Measurements from ENCODE around the gene PAIP2. TPM values are rescaled to one million over a fixed set of nuclear protein-coding genes. Genes with fewer than 3 reads are reported as not detected.
"Not testable (repeated sequence)": the region's sequence is repeated elsewhere in the genome, so short reads cannot be mapped to it uniquely, and the experiment has no call there.

Gene PAIP2
- total RNA-seq, 1 donor, result 70.6 TPM

DNA sequence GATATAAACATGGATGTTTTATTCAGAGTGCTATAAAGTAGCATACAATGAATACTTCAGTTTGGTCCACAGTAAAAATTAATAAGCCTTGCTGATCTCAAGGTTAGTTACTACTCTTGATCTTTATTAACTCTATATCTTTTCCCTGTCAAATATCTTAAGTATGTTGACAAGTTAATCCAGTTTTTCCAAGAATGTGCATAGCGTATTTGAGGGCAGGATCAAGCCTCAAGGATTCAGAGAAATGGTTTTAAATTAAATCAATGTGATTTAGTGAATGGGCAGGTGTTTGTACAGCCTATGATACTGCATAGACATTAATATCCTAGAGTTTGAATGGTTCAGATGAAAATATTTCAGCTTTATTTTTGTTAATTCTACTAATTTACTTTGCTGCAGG lies 27.4 kb upstream of the PAIP2 start:
- no peak for DNase-seq (ENCODE audit: low read depth in 2 of 3, low spot score in 2 of 3)

DNA sequence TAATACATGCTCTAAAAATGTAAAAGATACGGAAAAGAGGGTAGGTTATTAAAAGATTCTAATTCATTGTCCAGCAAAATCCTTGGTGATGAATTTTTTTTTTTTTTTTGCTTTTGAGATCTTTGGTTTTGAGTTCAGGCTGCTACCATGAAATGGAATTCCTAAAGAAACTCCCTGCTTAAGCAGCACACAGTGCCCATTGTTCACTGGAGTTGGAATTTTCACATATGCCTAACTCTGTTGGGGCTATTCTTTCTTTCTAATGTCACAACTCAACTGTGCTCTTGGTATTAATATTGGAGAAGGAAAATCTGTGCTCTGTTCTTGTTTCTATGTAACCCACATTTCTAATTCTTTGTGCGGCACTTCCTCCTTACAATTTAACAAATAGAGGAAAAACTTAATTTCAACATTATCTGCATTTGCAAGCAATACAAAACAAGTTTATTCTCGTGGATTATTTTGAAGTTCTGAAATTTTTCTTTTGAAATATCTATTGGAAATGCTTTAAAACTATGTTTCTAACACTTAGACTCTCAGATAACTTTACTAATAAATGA lies 26.5 kb upstream of the PAIP2 start:
- DNase-seq (ENCODE audit: low read depth in 2 of 3, low spot score in 2 of 3), result no peak

DNA sequence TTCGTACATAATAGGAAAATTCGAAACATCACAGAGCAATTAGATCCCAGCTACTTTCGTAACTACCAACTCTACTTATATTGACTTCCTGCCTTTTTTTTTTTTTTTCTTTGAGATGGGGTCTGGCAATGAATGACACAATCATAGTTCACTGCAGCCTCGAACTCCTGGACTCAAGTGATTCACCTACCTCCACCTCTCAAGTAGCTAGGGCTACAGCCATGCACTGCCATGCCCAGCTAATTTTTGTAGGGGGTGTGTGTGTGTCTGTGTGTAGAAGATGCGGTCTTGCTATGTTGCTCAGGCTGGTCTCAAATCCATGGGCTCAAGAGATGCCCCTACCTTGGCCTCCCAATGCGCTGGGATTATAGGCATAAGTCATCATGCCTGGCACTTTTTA lies 5.8 kb upstream of the PAIP2 start:
- DNase-seq (ENCODE audit: low read depth in 2 of 3, low spot score in 2 of 3), result no peak

DNA sequence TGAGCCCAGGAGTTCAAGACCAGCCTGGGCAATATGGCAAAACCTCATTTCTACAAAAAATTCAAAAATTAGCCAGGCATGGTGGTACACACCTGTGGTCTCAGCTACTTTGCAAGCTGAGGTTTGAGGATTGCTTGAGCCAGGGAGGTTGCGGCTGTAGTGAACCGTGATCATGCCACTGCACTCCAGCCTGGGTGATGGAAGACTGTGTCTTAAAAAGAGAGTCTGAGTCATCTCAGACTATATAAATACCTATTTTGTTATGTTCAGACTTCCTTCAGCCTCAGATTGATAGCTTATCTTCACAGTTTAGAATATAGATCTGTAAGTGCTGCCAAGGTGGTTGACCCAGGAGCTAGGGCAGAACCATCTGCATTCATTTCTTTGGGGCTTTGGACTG lies 1.6 kb upstream of the PAIP2 start:
- no peak for DNase-seq (ENCODE audit: low read depth in 2 of 3, low spot score in 2 of 3)

DNA sequence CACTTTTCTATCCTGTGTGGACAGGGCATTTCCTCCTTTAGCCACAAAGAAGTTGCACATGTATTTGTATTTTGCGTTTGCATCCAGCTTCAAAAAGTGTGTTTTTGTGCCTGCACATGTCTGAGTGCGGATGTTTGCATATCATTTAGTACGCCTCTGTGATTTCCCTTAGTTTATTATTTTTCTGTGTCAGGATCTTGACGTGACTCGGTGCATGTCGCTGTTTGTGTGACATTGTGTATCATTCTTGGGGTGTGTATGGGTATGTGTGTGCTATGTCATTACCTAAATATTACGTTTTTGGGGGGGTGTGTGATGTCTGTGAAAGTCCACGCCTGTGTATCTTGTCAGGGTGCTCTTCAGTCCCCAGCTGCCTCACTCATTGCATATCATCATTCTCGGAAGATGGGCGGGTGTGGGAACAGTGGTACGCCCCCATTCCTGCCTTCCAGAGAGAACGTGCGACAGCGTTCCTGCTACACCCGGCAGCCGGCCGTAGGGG lies 416 bp upstream of the PAIP2 start:
- DNase-seq (ENCODE audit: low read depth in 2 of 3, low spot score in 2 of 3), result no peak

DNA sequence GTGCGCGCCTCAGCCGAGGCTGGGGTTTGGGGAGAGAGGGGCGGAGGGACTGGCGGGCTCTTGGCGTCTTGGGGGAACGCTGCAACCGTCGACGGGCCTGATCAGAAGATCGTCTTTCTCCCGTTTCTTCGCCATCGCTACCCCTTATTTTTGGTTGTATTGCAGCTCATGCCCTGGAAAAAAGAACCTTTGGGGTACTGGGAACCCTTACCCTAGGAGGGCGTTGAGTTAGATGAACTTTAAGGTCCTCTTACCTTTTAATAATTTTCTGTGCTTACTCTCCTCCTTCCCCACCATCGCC lies 719 bp downstream of the PAIP2 start:
- DNase-seq (ENCODE audit: low read depth in 2 of 3, low spot score in 2 of 3), result no peak

DNA sequence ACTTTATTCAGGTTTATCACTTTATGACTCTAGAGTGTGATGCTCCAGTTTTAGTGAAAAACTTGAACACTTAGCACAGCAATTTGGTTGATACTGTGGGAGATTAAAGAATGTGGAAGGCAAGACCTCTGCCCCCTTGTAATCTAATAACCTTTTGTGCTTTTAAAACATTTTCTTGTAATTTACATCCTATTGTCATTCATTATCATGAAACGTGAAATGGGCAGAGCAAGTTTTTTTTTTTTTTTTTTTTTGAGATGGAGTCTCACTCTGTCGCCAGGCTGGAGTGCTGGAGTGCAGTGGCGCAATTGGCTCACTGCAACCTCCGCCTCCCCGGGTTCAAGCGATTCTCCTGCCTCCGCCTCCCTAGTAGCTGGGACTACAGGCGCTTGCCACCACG lies 1.8 kb downstream of the PAIP2 start:
- DNase-seq (ENCODE audit: low read depth in 2 of 3, low spot score in 2 of 3), result no peak

DNA sequence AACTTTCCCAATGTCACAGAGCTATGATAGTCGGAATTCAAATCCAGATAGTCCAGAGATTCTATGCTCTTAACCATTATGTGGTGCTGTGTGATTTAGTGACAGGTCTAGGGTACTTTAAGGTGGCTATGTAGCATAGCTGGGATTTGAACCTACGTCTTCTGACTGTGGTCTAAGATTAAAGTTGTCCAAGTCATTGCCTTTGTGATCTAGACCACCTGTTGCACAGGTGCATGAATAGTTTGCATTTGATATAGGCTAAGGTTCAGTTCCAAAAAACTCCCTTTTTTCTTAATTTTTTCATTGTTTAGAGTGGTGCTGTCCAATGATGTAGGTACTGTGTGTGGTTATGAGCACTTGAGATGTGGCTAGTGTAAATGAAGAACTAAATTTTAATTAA lies 2.5 kb downstream of the PAIP2 start:
- no peak for DNase-seq (ENCODE audit: low read depth in 2 of 3, low spot score in 2 of 3)

DNA sequence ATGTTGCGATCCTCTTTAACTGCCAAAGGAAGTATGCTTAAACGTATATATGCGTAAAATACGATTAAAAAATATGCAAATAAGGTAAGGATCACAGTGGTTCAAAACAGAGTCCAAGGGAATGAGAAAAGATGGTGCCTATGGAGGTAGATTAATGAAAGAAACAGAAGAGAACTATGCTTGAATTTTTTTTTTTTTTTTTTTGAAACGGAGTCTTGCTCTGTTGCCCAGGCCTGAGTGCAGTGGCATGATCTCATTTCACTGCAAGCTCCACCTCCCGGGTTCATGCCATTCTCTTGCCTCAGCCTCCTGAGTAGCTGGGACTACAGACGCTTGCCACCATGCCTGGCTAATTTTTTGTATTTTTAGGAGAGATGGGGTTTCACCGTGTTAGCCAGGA lies 3.8 kb downstream of the PAIP2 start:
- DNase-seq (ENCODE audit: low read depth in 2 of 3, low spot score in 2 of 3), result not testable (repeated sequence)

DNA sequence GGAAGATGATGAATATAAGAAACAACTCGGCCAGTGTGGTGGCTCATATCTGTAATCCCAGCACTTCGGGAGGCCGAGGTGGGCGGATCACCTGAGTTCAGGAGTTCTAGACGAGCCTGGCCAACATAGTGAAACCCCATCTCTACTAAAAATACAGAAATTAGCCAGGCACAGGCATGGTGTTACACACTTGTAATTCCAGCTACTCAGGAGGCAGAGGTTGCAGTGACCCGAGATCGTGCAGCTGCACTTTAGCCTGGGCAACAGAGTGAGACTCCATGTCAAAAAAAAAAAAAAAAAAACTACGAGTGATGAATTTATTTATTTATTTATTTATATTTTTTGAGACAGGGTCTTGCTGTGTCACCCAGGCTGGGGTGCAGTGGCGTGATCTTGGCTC lies 6.2 kb downstream of the PAIP2 start:
- DNase-seq (ENCODE audit: low read depth in 2 of 3, low spot score in 2 of 3), result not testable (repeated sequence)

DNA sequence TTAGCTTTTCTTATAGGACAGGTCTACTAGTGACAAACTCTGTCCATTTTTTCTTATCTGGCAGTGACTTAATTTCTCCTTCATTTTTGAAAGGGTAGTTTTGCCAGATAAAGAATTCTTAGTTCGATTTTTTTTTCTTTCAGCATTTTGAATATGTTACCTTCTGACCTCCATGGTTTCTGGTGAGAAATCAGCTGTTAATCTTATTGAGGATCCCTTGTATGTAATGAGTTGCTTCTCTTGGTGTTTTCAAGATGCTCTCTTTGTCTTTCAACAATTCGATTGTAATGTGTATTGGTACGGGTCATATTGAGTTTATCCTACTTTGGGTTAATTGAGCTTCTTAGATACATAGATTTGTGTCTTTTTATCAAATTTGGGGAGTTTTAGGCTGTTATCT lies 12.5 kb downstream of the PAIP2 start:
- DNase-seq (ENCODE audit: low read depth in 2 of 3, low spot score in 2 of 3), result no peak

DNA sequence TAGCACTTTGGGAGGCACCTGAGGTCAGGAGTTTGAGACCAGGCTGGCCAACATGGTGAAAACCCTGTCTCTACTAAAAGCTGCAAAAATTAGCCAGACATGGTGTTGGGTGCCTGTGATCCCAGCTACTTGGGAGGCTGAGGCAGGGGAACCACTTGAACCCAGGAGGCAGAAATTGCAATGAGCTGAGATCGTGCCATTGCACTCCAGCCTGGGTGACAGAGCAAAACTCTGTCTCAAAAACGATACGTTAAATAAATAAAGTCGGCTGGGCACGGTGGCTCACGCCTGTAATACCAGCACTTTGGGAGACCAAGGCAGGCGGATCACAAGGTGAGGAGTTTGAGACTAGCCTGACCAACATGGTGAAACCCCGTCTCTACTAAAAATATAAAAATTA lies 14.2 kb downstream of the PAIP2 start:
- not testable (repeated sequence) for DNase-seq (ENCODE audit: low read depth in 2 of 3, low spot score in 2 of 3)

DNA sequence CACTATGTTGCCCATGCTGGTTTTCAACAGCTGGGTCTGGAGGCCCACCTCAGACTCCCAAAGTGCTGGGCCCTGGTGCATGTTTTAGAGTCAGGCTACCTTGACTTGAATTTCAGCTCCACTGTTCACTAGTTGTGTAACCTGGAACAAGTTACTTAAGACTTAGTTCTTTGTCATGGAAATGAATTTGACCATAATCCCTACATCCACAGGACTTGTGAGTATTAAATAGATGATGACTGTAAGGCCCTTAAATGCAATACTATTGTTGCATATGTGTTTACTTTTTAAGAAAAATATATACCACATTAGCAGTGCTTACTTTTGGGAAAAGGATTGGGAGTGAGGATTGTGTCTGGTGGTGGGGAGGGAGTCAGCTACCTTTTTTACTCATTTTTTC lies 16.4 kb downstream of the PAIP2 start:
- DNase-seq (ENCODE audit: low read depth in 2 of 3, low spot score in 2 of 3), result no peak

DNA sequence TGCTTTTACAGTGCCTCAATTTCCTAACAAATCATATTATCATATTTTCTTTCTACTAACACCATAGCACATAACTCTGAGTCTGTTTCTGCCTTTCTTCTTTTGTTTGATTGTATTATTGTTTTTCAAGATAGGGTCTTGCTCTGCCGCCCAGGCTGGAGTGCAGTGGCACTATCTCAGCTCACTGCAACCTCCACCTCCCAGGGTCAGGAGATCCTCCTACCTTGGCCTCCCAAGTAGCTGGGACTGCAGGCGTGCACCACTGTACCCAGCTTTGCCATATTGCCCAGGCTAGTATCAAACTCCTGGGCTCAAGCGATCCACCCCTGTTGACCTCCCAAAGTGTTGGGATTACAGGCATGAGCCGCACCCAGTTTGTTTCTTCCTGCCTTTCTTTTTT lies 18.7 kb downstream of the PAIP2 start:
- no peak for DNase-seq (ENCODE audit: low read depth in 2 of 3, low spot score in 2 of 3)

DNA sequence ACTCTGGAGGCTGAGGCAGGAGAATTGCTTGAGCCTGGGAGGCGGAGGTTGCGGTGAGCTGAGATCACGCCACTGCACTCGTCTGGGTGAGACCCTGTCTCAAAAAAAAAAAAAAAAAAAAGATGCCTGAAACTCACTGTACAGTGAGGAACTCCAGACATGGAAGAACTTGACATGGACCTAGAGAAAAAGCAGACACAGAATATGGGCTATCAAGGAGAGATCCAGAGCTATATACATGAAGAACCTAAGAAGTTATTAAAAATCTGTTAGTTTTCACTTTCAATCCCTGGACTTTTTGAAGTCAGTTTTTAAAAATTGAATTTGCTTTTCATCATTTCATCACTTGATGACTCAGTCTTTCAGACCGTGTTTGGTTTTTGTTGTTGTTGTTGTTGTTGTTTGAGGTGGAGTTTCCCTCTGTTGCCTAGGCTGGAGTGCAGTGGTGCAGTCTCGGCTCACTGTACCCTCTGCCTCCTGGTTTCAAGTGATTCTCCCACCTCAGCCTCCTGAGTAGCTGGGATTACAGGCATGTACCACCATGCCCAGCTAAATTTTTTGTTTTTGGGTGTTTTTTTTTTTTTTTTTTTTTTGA lies 20.3 kb downstream of the PAIP2 start:
- DNase-seq (ENCODE audit: low read depth in 2 of 3, low spot score in 2 of 3), result no peak

DNA sequence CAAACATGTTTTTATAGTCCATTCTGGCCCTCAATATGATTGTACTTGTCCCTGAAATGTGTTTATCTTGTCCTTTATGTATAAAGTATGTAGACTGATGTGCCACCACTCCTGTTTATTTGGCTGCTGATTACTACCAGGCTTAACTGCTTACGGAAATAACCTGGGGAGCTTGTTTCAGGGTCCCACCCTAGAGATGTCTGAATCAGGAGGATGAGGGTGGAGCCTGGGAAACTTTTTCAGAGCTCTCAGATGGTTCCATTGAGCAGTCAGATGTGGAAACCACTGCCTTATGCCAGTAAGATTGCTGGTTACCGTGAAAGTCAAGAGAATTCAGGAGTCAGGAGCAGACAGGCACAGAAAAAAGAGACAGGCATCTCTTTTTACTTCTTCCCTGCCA lies 22.3 kb downstream of the PAIP2 start:
- DNase-seq (ENCODE audit: low read depth in 2 of 3, low spot score in 2 of 3), result no peak

DNA sequence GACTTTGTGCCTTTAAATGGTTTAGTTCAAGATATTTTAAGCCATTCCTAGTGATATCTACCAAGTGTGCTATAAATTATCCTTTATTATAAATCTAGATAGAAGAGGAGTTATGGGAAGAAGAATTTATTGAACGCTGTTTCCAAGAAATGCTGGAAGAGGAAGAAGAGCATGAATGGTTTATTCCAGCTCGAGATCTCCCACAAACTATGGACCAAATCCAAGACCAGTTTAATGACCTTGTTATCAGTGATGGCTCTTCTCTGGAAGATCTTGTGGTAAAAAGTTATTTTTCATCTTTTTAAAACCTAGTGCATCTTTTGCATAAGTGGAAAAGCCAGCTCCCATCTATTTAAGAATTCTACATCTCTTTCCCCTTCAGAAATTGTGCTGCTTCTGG lies 22.8 kb downstream of the PAIP2 start:
- DNase-seq (ENCODE audit: low read depth in 2 of 3, low spot score in 2 of 3), result no peak

DNA sequence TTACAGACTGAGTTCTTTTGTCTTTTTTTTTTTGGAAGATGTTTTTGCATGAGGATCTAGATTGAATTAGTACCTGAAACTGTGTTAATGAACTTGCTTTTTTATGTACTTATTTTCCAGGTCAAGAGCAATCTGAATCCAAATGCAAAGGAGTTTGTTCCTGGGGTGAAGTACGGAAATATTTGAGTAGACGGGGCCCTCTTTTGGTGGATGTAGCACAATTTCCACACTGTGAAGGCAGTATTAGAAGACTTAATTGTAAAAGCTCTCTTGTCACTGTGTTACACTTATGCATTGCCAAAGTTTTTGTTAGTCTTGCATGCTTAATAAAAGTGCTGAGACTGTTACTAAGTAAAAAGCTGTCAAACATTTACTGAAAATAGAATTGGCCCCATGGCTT lies 27.0 kb downstream of the PAIP2 start:
- peak in 1 of 3 donors; percentile 50 for DNase-seq (ENCODE audit: low read depth in 2 of 3, low spot score in 2 of 3)

DNA sequence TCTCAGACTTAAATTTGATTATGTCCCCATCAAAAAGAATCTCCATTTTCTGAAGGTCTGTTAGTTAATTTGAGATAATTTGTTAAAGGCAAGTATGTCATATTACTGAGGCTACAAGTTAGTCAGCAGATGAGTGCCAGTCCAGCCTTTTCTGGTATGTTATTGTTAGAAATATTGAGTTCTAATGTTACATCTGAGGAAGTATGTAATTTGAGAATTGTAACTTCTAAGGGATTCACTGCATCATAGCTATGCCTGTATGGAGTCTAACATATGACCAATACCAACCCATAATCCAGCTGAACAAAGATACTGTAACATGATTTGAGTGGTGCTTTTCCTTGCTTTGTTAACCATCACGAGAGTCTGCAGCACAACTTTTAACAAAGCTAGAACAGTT lies 27.5 kb downstream of the PAIP2 start:
- no peak for DNase-seq (ENCODE audit: low read depth in 2 of 3, low spot score in 2 of 3)

DNA sequence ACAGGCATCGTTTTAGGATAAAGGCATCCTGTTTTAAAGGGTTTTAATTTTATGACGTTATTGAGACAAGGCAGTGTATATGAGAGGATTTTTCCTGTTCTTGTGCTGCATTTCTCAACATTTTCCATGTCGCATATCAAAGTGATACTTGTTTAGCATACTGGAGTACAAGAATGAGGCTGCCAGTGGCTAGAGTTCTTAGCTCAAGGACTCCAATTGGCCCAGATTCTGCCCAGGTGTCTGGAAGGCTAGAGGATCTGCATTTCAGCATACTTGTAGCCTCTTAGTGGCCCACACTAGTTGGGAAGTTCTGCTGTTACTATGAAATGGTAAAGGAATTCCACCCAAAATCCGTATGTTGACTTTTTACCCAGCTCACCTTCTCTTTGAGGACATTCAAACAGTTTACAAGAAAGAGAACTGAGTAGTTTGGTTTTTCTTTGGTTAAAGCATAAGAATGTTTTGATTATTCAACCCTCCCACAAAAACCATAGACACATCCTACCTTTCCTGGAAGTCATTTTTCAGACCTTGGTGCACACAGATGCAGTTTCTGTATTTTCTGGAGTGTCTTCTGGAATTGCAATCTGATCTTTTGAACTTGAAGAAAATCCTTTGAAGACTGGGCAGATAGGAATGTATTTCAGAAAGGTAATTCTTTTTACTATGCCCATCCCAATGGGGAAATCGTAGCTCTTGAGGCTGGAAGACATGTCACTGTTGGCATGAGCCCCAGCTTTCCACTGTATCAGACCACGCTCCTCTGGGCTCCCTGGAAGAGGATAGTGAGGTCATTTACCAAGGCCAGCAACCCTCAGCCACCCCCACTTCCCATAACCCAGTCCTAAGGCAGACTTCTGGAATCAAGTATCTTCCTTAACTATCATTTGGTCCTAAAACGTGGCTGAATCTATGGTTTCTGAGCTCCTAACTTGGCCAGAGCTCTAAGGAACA lies 30.1 kb downstream of the PAIP2 start:
- no peak for DNase-seq (ENCODE audit: low read depth in 2 of 3, low spot score in 2 of 3)

DNA sequence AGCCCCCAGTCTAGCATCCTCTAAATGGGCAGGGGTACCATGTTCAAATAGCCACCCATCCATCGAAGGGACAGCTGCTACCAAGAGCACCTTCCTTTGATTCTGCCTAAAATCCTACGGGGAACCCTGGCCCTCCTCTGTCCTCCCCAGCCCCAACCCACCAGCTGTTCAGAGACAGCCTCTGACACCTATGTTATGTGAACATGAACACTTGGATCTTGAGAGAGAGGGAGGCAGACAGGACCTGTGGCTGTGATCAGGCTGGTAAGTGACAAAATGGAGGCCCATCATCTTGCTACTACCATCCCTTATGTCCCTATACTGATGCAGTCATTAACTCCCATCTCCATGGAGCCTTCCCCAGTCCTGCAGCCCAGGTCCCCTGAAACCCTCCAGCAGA lies 33.3 kb downstream of the PAIP2 start:
- DNase-seq (ENCODE audit: low read depth in 2 of 3, low spot score in 2 of 3), result no peak

DNA sequence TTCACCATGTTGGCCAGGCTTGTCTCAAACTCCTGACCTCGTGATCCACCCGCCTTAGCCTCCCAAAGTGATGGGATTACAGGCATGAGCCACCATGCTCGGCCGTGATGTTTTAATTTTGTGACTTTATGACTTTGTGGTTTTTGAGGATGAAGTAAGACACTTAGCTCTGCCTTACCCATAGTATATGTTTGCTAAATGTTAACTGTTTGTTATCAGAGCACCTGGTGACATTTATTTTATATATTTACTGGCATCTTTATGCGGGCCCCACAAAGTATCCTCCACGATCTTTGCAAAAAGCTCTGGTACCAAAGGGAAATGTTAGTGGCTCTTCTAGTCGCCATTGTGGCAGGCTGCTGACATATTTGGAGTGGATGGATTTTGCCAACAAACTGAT lies 34.7 kb downstream of the PAIP2 start:
- DNase-seq (ENCODE audit: low read depth in 2 of 3, low spot score in 2 of 3), result no peak
